Activated naive CD4-positive, alpha-beta T cell treated with Interleukin-2 at 50 U/mL for 16 hours (primary cell): ENCODE results near the gene HDDC2.

ENCODE experiments used
- DNase-seq: peaks from one replicate; pipeline ENCODE4 v3.0.0-alpha.2; 2020

The HDDC2 gene

DNA sequence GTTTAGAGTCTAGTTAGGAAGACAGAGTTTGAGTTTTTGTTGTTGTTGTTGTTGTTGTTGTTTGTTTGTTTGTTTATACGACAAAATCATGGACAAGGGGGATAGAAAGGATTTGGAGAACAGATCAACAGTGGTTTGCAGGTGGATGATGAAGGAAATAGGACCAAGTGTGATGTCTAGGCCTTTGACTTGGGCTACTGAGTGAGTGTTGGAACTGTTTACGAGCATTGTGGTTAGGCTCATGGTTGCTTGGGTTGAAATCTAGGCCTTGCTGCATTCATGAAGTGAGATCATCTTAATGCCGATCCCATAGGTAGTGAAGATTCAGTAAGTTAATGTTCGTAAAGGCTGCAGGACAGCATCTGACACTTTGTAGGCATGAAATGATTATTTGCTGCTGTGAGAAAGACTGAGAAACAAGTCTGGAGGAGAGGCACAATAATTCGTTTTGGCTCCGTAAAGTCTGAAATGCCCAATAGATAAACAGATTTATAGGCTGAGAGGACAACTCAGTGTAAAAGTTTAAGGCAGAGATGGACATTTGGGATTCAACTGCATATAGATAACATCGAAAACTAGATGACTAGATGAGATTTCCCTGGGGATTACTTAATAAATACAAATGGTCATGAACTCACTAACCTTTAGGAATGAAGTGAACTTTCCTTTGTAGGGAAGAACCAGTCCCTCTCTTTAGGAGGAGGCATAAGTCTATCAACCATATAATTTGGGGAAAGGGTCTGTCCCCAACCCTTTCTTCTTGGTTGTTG is 70.0 kb downstream of the HDDC2 start:
- DNase-seq, result no peak

DNA sequence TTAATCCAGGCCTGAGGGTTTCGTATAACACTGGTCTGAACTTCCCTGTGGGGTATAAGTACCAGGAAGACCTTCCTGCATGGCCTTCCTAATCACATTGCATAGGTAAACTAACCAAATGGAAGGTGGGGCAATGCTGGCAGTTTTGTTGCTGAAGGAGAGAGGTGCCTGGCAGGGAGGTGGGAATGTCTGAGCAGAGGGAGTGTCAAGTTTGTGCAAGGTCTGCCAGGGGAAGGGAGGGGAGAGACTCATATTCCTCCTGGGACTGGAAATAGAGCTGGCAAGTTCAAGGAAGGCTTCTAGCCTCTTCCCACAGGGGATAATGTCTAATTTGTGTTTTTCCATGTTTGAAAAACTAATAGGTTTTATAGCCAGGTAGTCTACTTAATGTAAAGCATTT is 70.6 kb downstream of the HDDC2 start:
- no peak for DNase-seq

DNA sequence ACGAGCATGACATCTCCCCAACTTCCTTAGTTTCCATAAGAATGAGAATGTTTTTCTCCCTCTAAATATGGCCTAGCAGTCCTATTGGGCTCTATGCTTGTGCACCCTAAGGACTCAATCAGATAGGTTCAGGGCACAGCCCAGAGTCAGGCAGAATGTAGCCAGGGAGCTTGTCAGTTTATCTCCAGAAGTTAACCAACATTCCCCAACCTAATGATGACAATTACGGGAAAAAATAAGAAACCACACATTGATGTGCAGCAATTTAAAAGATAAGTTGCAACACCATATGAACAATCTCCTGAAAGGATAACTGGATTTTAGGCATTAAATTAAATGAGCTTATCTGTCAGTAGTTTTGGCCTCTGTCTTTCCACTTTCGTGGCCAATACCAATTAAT is 71.1 kb downstream of the HDDC2 start:
- DNase-seq, result no peak

DNA sequence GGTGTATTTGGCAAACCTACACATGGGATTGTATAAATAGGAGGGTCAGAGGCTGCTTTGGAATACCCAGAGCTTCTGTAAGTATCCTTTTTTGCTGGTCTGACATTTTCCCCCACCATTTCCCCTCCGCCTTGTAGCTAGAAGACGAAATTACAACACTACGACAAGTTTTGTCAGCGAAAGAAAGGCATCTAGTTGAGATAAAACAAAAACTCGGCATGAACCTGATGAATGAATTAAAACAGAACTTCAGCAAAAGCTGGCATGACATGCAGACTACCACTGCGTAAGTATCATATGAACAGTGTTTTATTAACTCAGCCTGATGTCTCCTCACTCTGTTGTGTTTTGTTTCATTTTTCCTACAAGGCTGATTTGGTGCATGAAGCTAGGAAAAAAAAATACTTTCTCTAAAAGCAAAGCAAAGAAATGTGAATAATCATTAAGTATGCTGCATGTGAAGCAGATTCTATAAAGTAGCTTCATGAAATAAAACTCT is 72.7 kb downstream of the HDDC2 start:
- no peak for DNase-seq

DNA sequence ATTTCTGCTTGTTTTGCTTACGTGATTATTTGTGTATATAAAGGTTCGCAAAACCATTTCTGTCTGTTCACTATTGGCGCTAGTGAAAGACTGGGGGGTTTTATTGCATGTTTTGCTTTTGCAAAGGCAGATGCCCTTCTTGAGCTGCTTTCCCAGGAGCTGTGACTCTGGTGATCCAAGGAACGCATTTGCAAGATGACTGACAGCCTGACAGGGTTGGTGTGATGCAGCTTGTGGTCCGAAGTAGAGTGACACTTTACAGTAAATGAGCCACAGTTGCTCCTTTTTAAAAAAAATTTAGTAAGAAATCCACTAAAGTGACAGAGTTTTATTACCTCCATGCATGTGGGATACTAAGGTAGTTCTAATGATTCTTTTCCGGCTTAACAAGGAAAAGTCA is 74.5 kb downstream of the HDDC2 start:
- DNase-seq, result no peak
